Stimulated activated CD8-positive, alpha-beta memory T cell treated with anti-CD3 and anti-CD28 coated beads, Interleukin-2, amount 100 ng/mL, for 1 hour (primary cell): ENCODE data around the gene LRRC8B.
"Not testable (repeated sequence)": the region's sequence is repeated elsewhere in the genome, so short reads cannot be mapped to it uniquely, and the experiment has no call there.

Experiments
- DNase-seq, 2 donors: peaks; one replicate each; pipeline ENCODE4 v3.0.0-alpha.2; 2020; ENCODE audit warnings: low read depth in 2 of 2

LRRC8B gene

DNA sequence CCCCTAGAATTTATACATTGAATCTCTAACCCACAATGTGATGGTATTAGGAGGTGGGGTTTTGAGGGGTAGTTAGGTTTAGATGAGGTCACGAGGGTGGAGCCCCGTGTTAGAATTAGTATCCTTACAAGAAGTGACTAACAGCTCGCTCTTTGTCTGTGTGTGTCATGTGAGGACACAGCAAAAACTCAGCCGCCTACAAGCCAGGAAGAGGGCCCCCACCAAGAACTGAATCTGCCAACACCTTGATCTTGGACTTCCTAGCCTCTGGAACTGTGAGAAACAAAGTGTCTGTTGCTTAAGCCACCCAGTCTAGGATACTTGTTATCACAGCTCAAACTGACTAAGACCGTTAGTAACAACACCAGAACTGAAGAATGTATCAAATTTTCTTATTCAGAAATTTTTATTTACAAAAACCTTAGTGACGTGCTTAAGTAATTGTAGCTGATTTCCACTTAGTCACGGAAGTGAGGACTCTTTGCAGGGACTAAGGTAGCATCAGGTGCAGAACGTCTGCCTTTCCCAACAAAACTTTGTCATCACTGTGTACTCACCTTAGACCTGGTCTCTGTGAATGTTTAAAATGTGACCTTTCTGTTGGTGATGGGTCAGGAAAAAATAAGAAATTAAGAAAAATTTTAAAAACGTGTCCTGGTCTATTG, 83.8 kb downstream of the LRRC8B start:
- DNase-seq: no peak

DNA sequence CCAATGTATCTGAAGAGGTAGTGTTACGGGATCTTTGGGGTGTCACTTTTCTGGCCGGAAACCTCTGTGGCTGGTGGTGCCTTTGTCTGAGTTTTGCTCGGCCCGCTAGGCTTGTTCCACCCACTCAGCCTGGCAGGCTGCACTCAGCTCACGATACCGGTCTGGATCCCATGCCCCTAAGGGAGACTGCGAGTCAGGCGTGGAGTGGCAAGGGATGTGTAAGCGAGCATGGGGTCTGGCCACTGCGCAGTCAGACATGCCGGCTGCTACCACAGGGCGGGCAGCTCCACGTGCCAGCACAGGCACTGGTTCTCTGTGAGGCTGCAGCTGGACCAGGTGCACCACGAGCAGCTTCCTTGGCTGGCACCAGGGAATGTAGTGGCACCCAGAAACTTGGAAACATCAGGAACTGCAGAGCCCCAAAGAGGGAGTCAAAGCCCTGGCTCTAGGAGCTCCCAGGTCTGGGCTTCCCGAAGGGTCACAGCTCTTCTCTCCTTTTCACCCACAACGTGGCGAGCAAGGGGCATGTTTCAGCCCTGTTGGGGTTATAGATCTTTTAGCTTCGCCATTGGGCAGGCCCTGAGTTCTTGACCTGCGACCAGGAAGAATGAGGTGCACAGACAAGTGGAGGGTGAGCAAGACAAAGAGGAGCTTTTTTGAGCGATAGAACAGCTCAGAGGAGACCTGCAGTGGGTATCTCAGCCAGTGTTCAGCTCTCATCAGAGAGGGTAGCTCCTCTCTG, 84.5 kb downstream of the LRRC8B start:
- no peak for DNase-seq

DNA sequence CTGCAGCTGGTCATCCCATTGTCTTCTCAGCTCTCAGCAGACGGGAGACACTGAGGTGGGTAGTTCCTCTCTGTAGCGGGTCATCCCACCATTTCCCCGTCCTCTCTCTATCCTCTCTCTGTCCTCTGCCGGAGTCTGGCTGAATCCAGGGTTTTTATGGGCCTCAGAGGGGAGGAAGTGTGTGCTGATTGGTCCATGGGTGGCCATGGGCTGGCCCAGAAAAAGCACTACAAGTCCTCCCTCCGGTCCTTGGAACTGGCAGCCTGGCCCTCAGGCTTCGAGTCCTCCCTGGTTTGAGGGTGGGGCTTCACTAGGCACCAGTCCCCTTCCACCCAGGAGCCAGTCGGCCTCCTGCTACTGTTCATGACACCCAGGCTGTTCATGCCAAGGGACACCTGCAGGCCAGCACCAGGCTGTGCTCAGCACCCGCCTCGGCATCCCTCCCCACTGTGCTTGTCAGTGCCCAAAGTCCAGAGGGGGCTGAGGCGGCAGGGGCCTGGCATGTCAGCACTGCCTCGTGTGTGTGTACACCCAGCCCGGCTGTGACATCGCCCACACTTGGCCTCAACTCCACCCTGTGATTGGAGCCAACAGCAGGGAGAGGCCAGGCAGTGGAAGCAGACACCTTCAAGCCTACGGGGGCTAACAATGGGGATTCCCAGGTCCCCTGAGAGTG, 85.3 kb downstream of the LRRC8B start:
- no peak for DNase-seq

DNA sequence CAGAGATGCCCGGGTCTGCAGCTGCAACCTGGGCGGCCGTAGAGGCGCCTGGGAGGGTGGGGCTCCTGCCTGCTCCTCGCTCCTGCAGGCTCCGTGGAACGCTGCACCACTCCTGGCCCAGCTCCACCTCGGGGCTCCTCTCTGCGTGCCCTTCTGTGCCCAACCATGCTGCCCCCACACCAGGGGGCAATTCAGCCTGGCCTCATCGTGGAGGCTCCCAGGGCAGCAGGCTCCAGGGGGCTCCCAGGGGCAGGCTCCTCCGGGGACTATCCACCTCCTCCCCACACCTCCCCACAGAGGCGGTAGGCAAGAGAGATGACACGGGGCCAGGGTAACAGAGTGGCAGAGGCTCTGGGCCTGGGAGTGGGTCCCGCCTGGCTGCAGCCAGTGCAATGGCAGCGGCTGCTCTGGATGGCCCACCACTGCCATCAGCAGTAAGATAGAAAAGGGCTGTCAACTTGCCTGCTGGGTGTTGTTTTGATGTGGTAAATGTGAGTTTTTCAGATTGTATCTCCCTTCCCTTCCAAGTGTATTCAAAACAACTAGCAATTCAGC, 85.9 kb downstream of the LRRC8B start:
- no peak for DNase-seq

DNA sequence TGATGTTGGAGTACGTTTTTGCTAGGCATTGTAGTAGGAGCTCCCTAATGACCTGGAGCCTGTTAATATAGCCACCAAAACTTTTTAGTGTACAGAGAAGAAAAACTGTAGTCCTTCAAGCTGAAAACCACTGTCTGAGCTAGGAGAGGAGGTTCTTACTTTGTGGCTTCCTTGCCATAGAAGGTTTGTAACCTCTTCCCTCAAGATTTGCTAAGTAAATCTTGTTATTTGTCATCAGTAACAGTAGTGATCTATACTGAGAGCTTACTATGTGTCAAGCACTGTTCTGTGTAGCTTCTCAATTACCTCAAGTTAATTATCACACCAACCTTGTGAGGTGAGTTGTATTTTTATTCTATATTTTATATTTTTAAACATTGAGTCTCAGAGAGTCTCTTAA, 87.1 kb downstream of the LRRC8B start:
- no peak for DNase-seq

DNA sequence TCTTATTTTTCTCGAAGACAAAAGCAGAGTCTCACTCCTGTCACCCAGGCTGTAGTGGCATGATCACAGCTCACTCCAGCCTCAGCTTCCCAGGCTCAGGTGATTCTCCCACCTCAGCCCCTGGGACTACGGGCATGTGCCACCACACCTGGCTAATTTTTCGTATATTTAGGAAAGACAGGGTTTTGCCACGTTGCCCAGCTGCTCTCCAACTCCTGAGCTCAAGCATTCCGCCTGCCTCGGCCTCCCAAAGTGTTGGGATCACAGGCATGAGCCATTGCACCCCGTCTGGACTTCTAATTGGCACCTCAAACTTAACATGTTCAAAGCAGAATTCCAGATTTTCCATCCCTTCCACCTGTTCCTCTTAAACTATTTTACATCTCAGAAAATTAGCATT, 89.3 kb downstream of the LRRC8B start:
- DNase-seq: no peak

DNA sequence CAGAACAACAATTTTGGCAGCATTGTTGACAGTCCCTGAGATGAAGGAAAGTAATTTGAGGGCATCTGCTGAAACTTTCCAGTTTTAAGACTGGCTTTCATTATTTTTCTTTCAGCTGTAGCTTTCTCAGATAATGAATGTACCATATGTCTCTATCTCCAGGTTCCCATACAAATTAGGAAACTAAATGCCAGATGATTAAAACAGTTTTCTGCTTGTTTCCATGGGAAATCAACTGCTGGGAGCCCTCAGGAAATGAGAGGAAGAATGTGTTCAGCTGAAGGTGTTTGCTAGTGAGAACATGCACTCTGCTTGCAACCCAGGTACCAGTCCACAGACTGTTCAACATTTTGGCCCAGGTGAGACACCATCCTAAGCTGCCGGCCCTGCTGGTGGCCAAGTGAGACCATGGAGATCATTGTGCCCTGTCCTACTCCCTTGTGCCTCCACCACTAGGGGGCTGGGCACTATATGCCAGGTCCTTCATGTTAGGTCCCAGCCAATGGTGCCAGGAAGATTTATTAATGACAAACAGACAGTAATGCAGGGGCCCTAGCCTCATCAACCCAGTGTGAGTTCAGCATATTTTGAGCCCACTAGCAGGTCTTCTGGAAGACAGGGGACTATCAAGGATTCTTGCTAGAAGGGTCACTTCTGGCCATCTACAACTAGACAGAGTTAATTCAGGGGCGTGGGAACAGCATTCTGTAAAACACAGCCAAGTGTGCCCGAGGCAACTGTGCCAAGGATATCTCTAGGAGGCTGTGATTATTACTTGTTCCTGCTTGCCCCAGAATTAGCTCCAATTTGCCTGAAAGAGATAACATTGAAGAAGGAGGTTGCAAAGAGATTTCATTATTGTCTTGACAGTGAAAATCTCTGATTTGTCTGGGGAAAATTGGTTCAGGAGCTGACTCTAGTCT, 91.3 kb downstream of the LRRC8B start:
- DNase-seq: no peak

DNA sequence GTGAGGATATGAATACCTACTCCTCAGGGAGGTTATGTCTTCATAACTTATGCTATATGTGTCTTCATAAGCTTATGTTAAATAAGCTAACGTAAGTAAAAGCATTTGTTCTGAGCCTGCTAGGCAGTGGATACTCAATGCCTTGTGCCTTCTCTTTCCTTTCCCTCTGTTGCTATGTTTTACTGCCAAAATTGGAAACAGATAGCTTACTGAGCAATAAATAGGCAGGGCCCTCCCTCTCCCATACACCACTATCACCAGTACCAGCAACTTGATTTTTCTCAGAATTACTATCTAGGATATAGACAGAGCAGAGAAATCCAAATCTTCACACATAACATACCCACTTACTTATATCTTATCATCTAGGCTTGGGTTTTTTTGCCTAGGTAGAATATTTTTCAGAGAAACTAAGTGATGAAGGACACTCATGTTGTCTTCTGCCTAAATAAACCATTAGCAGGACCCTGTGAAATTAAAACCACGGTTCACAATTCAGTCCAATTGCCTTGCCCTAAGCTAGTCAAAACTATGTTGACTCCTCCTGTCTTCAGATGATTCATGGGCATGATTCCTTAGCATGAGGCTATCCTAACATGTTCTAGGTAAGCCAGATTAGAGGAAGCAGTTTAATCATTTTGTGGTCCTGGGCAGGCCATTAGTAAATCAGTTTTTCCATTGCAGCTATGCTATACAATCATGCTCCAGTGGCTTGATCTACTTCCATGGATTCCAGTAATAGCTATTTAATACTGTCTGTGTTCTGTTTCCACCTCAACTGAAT, 92.4 kb downstream of the LRRC8B start:
- DNase-seq: no peak

DNA sequence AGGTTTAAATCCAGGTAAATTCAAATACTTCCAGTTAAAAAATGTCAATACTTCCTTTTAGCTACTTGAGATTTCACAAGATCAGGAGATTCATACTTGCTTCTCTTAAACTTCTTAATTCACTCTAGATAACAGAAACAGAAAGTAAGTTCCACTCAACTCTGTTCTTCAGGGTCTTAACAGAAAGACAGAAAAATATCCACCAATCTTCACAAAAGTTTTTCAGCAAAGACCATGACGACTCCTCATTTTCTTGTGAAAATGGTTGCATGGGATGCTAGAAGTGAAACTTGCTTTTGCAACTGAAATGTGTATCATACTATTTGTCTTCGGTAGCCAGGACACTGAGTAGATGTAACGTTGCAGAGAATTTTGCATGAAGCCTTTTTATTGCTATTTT, 96.0 kb downstream of the LRRC8B start:
- DNase-seq: no peak

DNA sequence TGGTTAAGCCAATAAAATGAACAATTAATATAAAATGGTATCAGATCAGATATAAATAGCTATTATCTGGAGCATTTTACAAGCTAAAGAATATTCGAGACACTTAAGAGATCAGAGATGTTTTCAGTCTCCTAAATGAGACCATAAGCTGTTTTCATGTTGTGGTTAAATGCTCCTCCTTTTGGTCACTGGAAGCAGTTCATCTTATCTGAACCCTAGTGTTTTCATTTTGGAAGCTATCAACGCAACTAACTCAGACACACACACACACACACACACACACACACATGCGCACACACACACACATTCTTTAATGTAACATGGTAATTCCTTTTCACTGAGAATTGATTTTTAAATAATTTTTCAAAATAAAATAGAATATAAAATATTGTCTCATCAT, 98.3 kb downstream of the LRRC8B start:
- DNase-seq: no peak

DNA sequence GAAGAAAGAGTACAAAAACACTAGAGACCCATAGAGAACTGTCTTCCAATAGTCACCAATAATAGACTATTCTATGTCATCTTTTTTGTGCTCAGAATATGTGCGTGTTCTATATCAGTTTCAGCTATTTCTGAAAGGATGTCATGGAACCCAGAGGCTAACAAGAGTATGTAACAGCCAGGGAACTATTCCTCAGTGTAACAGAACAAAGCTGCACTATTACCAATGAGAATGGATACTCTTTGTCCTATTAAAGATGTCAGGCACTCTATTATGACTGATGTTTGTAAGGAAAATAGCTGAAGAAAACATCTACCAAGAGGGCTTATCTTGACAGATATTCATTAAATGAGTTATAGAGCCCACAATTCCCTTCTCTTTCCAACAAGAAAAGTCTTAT, 99.7 kb downstream of the LRRC8B start:
- DNase-seq: no peak

DNA sequence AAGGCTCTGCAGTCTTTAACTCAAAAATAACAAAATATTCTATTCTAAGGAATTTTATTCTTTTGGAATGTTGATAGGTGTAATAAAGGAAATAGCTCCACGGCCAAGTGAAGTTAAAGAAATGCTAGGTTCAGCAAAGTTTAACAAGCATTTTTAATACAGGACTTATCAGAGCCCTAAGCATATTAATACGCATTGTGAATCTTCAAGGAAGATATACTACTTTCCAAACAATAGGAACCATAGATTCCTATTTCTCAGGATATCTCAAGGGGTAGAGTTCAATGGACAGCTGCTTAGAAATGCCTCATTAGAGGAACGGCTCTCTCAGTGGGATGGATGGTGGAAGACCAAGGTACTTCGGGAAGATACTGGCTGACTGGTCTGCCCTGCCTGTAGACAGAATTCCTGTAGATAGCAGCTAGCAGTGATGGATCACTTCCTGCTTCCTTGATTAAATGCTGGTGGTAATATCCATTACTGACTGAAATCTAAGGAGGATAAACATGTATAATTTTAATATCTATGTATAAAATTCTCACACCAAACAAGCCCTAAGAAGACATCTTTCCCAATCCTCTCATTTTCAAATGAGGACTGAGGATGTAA, 100.2 kb downstream of the LRRC8B start:
- no peak for DNase-seq

DNA sequence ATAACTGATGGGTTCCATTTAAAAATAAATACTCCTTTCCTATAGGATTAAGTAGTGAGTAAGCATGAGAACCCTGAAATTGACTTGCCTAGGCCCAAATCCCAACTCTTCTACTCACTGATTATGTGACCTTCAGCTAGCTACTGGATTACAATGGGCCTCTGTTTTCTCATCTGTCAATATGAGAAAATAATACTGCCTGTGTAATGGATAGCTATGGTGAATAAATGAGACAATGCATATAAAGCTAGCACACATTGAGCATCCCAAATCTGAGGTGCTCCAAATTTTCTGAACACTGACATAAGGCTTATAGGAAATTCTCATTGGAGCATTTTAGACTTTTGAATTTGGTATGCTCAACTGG, 103.0 kb downstream of the LRRC8B start:
- DNase-seq: no peak

DNA sequence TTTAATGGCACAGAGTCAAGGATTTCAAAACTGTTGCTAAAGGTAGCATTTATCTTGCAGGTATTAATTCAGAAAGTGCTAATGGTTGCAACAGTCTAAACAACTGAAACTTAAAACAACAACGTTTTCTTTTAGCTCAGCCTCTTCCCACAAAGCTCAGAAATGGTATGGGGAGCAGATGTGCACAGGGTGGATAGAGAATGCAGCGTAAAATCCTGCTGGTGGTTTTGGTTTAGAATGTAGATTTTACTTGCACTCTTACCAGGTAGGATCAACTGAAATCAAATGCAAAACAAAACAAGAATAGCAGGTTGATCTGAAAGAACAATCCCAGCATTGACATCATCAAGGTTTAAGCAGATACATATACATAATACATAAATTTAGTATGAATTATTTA, 104.5 kb downstream of the LRRC8B start:
- DNase-seq: no peak

DNA sequence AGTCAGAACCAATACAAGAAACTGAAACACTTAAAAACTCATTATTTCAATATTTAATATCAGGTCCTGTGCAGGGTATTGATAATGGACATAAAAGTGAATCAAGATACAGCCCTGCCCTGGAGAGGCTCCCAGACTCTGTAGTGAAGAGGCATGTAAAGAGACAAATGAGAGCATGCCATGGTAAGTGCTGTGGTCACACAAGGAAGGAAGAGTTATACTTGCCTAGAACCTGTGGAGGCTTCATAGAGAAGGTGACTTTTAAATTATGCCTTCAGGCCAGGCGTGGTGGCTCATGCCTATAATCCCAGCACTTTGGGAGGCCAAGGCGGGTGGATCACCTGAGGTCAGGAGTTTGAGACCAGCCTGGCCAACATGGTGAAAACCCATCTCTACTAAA, 105.0 kb downstream of the LRRC8B start:
- not testable (repeated sequence) for DNase-seq

DNA sequence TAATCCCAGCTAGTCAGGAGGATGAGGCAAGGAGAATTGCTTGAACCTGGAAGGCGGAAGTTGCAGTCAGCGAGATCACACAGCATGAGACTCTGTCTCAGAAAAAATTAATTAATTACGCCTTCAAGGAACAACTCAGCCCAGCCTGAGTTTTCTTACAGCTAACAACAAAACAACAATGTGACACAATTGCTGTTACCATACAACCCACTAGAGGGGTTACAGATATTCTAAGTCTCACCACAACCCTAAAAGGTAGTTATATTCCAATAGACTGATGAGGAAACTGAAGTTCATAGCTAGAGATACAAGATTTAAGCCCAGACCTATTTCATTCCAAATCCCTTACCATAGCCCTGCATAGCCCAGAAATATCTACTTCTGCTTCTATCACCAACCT, 105.4 kb downstream of the LRRC8B start:
- DNase-seq: no peak

DNA sequence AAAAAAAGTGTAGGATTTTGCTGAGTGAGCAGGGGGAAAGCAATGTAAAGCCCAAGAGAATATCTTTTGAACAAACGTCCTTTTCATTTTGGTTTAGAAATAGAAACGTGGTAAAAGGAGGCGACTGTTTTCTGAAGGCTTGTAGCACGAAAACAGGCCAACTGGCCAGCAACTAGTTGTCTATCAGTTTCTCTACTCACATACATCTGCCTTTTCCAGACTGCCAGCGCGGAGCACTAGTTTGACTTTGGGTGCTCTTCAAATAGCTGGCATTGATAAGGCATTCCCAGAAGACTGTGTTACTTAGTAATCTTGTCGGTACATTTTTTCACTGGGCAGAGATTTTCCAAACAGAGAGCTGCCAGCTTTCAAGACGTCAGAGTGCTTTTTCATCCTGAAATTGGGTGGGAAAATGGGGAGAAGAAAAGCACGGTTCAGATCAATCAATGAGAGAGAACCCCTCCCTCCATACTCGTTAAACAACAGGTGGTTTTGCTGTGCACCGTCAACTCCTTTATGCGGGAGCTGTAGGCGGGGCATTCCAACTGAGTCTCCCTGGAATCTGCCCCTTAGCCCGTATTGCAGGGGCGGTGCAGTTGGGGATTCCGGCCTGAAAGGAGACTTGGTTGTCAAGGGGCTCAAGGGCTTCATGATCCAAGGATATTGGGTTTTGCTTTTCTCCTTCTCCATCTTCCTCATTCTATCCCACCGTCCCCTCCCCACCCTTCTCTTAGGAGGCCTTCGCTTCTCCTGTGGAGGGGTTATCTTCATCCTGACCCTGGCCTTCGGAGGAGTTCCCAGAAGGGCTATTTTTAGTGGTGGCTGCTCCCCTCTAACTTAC, 107.4 kb downstream of the LRRC8B start:
- DNase-seq: no peak

DNA sequence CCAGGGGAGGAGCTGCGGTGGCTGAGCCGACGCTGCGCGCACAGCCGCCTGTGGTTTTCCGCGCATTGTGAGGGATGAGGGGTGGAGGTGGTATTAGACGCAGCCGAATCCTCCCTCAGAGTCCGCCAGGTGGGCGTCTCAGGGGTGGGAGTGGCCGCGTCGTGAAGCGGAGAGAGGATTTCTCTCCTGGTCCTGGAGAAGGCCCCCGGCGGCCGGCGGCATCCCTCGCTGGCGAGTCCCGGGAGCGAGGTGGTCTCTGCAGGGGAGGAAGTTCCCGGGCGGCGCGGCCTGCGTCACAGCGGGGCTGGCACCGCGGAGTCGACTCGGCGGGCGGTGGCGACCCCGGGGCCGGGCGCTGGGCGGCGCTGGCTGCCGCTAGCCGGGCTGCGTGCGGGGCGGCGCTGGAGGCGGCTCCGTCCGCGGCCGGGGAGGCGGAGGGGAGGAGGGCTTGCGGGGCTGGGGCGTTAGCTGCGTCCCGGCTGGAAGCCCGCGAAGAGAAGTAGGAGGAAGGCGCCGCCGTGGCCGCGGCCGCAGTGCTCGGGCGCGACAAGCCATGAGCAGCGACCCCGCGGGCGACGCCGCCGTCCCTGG, 108.1 kb downstream of the LRRC8B start, which contains the start of gene LRRC8C:
Gene LRRC8C (plus strand): TSS at position 464 of the 591 bp plus-strand sequence. CDS start 53,354 bp downstream, outside the sequence.
- peak; percentile 73 to 80 for DNase-seq

DNA sequence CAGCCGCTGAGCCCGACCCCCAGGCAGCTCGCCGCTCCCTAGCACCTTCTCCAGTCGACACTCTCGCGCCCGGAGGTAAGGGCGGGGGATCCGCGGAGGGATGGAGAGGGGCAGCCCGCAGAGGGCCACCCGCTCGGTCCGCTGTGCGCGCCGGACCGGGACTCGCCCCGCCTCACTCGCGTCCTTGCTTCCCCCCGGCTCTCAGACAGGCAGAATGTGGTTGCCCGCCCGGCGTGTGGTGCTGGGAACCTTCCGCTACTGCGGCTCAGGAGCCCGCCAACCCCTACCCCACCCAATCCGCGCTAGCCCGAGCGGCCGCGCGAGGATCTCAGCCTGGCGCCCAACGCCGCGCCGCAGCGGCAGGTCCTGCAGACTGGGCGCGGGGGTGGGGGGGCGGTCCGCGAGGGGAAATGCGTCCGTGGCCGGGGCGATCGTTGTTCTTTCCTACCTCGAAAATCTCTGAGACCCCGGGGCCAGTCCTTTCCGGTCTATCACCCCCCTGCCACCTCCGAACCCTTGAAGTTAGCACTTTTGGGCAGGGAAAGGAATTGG, 108.7 kb downstream of the LRRC8B start:
- no peak for DNase-seq
